NCI-H2171 (cell line): Measurements from ENCODE around the gene RELA.
"Not testable (repeated sequence)": the region's sequence is repeated elsewhere in the genome, so short reads cannot be mapped to it uniquely, and the experiment has no call there.

Experiments used
- DNase-seq: peaks from one replicate; lab custom pipeline; 2025; lab: John Stamatoyannopoulos, UW

Gene RELA

DNA sequence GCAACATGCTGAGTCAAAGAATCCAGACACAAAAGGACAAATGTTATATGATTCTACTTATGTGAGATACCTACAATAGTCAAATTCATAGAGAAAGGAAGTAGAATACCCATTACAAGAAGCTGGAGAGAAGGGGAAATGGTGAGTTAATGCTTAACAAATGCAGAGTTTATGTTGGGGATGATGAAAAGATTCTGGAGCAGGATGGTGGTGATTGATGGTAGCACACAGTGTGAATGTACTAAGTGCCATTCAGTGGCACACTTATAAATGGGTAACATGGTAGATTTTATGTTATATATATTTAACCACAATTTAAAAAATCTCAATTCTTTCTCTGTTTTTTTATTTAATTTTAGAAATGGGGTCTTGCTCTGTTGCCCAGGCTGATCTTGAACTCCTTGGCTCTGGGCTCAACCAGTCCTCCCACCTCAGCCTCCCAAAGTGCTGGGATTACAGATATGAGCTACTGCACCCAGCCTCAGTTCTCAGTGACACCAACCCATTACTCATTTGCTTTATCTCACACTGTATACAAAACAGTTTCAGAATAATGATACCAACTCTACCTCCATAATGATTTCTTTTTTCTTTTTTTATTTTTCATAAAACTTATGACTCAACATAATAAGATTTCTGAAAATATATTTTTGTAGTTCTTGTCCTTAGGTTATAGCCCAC lies 9.6 kb upstream of the RELA start:
- no peak for DNase-seq

DNA sequence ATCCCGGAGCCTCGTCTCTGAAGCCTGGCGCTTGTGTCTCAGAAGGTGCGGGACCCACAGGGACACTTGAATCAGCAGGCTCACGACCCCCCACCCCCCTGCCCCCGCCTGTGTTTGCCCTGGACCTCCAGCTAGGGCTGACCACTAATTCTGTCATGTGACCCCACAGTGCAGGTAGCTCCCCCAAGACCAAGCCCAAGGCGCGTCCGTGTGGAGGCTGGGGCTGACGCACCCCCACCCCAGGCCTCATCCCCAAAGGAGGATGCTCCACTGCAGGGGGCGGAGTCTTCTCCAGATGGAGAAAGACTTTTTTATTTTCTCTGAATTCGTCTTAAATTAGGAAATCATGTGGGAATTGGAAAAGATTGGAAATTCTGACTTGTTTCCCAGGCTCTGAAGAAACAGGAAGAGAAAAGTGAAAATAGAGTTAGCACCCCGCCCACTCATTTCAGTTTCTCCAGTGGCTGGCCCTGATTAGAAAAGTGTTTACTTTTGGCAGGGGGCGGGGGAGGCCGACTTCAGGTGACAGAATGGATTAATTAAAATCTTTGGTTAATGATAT lies 1.0 kb upstream of the RELA start:
- peak; percentile 37 for DNase-seq

DNA sequence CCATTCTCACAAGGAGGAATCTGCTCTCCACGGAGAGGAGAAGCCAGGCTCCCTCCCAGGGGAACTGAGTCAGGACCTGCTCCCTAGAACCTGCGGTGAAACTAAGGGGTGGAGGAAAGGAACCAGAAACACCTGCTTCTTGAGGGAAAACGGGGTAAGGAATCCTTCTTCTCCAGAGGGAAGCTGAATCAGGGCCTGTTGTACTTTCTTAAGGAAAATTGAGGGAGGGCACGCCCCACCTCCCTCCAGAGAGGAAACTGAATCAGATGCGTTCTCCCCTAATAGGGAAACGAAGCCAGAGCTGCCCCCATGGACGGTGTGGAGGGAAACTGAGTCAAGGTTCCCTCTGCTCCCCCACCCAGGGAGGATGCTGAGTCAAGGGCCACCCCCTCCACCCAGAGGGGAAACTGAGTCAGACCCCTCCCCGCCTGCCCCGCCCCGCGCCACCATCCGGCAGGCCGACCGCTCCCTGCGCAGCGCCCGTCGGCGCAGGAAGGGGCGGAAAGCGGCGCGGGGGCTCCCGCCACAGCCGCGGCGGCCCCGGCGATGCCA lies 393 bp downstream of the RELA start:
- no peak for DNase-seq

DNA sequence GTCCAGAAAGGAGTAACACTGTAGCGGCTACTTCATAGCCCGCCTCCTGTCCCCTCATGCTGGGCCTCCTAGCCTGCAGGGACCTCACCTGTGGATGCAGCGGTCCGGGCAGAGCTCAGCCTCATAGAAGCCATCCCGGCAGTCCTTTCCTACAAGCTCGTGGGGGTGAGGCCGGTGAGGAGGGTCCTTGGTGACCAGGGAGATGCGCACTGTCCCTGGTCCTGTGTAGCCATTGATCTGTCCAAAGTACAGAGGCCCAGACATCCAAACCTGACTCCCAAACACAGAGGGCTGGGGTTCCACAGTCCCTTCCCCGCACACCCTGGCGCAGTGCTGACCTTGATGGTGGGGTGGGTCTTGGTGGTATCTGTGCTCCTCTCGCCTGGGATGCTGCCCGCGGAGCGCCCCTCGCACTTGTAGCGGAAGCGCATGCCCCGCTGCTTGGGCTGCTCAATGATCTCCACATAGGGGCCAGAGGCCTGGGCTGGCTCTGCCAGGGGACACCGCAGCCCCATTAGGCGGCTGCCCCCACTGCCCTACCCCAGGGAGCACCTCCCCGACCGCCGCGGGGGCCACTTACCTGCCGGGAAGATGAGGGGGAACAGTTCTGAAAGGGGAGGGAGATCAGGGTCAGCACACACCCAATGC lies 993 bp downstream of the RELA start:
- DNase-seq: no peak

DNA sequence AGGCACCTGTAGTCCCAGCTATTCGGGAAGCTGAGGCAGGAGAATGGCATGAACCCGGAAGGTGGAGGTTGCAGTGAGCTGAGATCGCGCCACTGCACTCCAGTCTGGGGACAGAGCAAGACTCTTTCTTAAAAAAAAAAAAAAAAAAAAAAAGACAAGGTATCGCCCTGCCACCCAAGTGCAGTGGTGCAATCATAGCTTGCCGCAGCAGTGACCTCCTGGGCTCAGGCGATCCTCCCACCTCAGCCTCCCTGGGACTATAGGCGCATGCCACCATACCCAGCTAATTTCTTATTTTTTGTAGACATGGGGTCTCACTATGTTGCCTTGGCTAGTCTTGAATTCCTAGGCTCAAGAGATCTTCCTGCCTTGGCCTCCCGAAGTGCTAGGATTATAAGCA lies 1.8 kb downstream of the RELA start:
- not testable (repeated sequence) for DNase-seq

DNA sequence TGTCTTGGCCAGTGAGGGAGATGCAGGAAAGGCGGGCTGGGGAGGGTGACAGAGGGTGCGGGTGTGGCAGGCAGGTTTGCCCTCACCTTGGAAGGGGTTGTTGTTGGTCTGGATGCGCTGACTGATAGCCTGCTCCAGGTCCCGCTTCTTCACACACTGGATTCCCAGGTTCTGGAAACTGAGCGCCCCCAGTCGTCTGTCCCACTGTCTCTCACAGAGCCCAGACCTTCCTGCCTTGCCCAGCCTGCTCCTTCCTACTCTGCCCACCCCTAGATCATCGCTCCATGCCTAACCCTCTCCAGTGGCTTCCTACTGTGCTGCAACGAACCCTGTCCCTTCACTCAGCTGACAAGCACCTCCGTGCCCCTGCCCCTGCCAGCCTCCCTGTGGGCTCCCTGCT lies 2.7 kb downstream of the RELA start:
- DNase-seq: no peak

DNA sequence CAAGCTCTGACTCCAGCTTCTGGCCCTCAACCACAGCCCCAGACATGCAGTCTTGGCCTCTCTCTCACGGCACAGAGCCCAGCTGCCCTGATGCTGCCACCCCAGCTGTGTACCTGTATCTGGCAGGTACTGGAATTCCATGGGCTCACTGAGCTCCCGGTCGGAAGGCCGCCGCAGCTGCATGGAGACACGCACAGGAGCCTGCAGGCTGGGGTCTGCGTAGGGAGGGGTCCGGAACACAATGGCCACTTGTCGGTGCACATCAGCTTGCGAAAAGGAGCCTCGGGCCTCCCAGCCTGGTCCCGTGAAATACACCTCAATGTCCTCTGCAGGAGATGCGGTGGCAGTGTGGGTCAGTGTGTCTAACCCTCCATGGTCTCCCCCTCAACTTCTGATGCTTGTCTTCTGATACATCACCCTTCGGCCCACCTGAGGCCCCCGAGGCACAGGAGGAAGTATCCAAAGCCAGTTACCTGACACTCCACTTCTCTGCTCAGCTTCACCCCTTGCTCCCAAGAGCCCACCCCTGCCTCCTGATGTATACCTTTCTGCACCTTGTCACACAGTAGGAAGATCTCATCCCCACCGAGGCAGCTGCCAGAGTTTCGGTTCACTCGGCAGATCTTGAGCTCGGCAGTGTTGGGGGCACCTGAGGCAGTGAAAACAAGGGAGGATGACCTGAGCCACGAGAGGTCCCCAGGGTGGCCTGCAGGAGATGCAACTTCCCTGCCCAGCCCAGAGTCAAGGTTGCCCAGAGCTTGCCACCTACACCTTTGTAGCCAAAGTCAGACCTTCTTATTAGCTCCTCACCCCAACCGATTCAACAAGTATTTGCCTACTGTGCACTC lies 4.3 kb downstream of the RELA start:
- no peak for DNase-seq

DNA sequence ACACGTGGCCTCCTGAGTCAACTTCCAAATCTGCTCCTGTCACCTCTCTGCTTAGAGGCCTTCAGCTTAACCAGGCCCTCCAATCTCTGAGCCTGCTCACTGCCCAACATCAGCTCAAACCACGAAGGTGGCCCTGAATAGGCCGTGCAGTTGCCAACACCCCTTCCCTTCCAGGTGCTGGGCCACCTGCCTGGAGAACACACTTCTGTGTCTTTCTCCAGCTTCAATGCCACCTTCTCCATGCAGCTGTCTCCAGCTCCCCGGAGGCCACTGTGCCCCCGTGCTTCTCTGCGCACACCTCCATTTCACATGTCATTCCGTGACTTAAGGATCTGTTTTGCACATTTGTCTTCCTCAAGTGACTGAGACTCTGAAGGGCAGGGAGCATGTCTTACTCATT lies 5.3 kb downstream of the RELA start:
- DNase-seq: no peak

DNA sequence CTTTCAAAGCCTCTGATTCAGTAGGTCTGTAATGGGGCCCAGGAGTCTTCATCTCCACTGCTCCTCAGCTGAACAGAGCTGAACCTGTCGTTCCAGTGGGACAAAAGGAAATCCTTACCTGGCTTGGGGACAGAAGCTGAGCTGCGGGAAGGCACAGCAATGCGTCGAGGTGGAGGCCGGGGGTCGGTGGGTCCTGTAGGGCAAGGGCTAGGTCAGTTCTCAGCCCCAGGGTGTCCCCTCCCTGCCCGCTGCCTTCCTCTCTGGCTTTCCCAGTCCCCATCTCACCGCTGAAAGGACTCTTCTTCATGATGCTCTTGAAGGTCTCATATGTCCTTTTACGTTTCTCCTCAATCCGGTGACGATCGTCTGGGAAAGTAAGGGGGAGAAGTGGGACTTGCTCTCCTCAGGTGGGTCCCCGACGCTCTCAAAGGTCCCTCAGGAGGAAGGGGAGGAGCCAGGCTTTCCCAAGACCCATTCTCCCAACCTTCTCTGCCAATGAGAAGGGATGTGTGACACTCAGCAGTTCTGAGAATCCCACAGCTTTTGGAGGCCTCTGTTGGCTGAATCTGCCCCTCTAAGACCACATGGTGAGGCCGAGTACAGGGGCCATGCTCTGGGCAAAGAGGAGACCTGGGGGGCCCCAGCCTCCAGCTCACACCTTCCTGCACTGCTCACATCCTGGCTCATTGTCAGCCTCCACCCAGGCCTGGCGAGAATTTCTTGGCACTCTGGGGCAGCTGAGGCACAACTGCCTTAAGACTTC lies 7.0 kb downstream of the RELA start:
- DNase-seq: no peak

DNA sequence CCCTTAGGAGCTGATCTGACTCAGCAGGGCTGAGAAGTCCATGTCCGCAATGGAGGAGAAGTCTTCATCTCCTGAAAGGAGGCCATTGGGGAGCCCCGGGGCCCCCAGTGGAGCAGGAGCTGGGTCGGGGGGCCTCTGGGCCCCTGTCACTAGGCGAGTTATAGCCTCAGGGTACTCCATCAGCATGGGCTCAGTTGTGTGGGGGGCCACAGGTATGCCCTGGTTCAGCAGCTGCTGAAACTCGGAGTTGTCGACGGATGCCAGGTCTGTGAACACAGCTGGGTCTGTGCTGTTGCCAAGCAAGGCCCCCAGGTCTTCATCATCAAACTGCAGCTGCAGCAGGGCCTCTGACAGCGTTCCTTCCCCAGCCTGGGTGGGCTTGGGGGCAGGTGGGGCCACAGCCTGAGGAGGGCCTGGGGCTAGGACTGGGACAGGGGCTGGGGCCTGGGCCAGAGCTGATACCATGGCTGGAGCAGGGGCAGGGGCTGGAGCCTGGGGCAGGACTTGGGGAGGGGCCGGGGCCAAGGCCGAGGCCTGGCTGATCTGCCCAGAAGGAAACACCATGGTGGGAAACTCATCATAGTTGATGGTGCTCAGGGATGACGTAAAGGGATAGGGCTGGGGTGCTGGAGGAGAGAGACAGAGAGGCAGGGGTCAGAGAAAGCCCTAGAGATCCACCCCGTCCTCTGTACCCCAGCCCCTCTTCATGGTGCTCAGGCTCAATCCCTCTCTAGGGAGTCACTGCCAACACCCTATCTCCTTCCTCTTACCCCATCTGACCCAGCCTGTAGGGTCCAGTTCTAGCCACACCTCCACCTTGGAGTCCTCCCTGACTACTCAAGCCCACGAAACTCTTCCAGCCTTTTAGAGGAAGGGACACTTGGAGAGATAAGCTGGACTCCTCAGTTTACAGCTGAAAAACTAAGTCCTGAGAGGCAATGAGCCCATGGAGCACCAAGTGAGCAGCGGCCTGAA lies 8.1 kb downstream of the RELA start:
- DNase-seq: no peak

DNA sequence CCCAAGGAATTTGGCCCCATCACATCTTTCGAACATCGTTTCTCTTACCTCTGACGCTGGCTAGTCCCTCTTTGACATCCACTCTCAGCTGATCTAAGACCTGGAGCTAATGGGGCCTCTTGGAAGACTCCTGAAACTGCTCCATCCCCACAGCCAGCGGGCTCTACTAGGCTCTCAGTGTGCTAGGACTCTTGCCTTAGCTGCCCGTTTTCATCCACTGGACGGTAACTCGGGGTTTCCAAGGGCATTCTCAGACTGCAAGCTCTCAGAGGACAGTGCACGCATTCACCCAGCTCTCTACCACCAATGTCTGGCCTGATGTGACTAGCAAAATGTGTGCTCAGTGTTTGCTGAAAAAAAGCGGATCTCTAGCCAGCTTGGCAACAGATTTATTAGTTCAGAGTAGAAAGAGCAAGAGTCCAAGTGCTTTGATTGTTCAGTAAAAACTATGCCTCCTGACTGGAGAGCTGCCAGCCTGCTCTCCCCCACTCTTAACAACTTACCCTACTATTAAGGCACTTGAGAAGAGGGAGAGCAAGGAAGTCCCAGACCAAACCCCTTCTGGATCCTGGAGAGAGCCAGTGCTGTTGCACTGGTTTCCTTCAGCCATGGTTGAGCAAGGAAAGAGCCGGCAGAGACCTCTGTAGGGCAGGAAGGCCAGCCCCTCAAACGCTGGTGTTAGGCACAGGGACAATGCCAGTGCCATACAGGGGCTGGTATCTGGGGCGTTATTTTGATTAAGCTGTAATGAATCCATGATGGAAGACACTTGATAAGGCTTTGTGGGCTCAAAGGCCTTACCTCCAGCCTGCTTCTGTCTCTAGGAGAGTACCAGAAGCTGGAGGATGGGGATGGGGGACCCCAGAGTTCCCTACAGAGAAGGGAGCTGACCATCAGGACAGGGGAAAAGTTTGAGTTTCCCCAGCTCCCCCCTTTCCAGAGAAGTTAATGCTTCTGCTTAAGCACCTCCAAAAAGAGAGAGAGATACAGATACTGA lies 9.2 kb downstream of the RELA start:
- no peak for DNase-seq

DNA sequence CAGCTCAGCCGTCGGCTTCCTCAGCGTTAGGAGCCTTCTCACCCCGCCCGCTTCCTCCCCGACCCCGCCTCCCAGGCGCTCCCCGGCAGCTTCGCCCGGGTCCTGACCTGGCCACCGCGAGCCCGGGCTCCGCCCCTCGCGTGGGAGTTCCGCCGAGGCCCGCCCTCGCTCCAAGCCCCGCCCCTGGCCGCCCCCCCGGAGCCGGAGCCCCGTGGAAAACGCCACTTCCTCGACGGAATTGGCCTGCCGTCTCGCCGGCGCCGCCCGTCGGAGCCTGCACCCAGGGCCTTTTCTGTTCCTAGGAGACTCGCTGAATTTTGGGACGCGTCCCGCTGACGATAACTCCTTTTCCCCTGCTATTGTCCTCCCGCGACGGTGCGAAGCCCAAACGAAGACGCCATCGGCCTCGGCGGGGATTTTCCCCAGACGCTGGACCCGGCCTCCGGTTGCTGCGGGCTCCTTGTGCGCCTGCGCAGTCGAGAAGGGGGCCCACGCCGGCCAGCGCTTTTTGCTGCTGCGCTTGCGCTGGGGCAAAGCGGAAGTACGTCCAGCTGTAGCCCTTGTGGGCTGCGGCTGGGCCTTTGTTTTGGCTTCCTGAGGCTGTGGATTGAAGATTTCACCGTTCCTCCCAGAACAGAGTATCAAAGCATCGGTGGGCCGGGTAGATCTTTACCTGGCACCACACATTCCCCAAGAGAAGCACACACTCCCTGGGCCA lies 10.0 kb downstream of the RELA start:
- peak; percentile 80 for DNase-seq

DNA sequence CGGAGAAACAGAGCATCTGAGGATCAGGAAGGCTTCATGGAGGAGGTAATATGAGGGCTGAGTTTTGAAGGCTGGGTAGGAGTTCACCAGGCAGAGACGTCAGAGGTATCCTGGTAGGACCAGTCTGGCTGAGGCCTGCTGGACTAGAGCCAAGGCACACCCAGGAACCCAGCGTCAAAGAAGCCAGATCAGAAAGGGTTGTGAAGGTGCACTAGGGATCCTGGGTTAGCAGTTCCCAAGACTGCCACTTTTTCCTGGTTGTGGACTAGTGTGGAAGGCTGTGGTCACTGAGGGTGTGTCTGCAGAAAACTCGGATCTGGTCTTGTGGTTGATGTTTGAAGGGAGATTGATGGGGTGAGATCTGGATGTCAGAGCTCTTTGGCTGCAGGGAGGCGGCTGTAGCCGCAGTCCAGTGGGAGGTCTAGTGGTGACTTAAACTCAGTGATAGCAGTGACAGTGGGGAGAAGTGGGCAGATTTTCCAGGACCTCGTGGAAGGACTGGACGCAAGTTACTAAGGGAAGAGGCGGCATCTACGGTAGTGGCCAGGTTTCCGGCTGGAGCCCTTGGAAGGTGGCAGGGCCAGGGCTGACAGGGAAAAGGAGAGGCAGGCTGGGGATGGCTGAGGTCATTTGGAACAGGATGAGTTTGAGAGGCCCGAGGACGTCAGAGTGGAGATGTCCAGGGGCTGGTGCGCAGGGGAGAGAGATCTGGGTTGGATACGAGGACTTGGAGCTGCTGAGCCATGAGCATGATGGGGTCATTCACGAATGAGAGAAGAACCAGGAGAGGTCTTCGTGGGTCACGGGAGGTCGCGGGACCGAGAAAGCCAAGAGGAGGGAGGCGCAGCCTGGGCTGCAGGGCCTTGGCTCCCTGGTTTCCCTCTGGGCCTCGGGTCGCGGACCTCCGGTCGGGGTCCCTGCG lies 10.9 kb downstream of the RELA start:
- no peak for DNase-seq

DNA sequence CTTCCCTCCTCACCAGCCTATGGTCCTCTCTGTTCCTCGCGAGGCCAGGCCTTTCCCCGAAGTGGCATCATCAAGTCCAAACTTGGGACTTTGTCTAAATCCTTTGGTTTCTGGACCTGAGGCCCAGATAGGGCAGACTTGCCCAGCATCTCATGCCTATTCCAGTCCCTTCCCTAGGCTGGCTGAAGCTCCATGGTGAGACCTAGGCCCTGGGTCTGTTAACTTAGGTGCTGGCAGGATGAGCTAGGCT lies 11.5 kb downstream of the RELA start:
- DNase-seq: no peak

DNA sequence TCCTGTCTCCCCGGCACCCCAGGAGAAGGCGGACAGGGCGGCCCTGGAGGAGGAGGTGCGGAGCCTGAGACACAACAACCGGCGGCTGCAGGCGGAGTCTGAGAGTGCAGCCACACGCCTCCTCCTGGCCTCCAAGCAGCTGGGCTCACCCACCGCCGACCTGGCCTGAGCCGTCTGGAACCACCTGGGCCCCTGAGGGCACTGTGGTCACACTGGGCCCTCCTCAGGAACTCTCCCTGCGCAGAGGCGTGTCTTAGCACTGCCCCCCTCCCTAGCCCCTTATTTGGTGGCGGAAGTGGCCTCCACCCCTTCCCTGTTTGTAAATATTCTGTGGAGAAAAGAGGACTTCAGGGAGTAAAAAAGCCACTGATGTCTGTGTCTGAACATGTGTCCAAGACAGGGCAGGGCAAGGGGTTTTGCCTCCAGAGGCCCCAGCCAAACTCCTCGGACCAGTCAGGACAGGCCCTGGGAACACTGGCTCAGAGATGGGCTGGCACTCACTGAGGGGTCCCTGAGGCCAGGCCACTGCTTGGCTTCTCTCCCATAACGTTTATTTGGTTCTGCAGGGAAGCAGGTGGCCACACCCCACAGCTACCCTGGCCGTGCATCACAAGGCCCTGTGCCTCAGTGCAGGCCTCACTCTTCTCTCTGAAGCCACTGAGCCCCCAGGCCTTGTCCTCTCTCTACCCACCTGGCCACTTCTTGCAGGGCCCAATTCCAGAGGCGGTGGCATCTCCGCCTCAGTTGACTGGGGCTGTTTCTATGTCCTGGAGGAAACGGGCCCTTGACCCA lies 12.0 kb downstream of the RELA start:
- DNase-seq: no peak

DNA sequence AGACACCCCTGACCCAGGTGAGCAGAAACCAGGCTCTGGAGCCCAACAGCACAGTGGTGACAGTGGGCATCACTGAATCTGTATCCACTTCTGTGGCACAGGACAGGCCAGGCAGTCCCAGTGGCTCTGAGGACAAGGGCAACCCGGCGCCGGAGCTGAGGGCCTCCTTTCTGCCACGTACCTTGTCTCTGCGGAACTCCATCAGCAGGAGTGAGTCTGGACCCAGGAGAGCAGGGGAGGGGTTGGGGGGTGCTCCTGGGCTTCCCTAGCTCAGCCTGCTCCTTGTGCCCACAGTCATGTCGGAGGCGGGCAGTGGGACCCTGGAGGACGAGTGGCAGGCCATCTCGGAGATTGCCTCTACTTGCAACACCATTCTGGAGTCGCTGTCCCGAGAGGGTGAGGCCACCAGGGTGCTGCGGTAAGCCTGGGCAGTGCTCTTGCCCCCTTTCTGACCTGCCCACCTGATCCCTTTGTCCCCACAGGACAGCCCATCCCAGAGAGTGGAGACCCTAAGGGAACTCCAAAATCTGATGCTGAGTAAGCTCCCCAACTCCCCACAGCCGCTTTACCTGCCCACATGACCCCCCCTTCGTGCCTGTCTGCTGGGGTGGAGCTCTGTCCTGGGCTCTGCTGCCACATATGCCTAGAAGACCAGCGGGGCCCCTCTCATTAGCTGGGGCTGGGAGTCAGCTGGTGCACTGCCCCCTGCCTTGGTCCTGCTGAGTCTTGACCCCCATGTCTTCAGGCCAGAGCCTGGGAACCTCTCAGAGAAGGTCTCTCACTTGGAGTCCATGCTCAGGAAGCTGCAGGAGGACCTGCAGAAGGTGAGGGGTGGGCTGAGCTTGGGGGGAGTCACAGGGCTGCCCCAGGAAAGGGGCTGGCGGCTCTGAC lies 12.8 kb downstream of the RELA start:
- no peak for DNase-seq
